SJCRH30 (cell line): ENCODE measurements around the gene SLC39A7. TPM values are rescaled to one million over a fixed set of nuclear protein-coding genes. Genes with fewer than 3 reads are reported as not detected.

Source experiments
- DNase-seq, 2 experiments: peaks; one replicate each; pipeline ENCODE4 v3.0.0-alpha.2; 2015 to 2020
- H3K27ac ChIP-seq: fragments of 250-450 bp; sonication (Bioruptor Pico); 2 replicates; pipeline ENCODE4 v1.5.1; 2020; ENCODE audit warnings: mild to moderate bottlenecking, moderate library complexity
- H3K27me3 ChIP-seq: fragments of 250-450 bp; sonication (Bioruptor Pico); 2 replicates; pipeline ENCODE4 v1.5.1; 2020; ENCODE audit warnings: mild to moderate bottlenecking, moderate library complexity
- H3K36me3 ChIP-seq: fragments of 250-450 bp; sonication (Bioruptor Pico); 2 replicates; pipeline ENCODE4 v1.5.1; 2020; ENCODE audit warnings: mild to moderate bottlenecking, moderate library complexity
- H3K4me1 ChIP-seq: fragments of 250-450 bp; sonication (Bioruptor Pico); 2 replicates; pipeline ENCODE4 v1.5.1; 2020; ENCODE audit warnings: mild to moderate bottlenecking, moderate library complexity
- H3K4me3 ChIP-seq: fragments of 250-450 bp; sonication (Bioruptor Pico); 2 replicates; pipeline ENCODE4 v1.5.1; 2020; ENCODE audit warnings: mild to moderate bottlenecking, moderate library complexity
- H3K9me3 ChIP-seq: fragments of 250-450 bp; sonication (Bioruptor Pico); replicated peaks from 2 replicates; pipeline ENCODE4 v1.5.1; 2020; ENCODE audit warnings: mild to moderate bottlenecking, moderate library complexity
- total RNA-seq: library from RNA; depleted of rRNA; stranded (reverse); fragments of >200 nt; shearing (Covaris generic); gene quantifications from 2 replicates; pipeline ENCODE4 v1.2.3, GENCODE V29; 2014

The SLC39A7 gene
- total RNA-seq, 1 experiment from 2014 or later: 75.1 TPM

- peak overlapping the region; percentile 29; the same call in 1 of the 2 replicates for H3K27ac ChIP-seq
- H3K4me3 ChIP-seq: peak overlapping the region; percentile 14; the same call in 1 of the 2 replicates
- peaks cover 18% of the 10 kb centered on the region for H3K4me1 ChIP-seq
- H3K36me3 ChIP-seq: peaks cover 25% of the 10 kb centered on the region
- H3K27me3 ChIP-seq: no peaks in the 10 kb centered on the region
- H3K9me3 ChIP-seq: no peaks in the 10 kb centered on the region
- DNase-seq: no peak
These were observed 7.7 kb upstream of the SLC39A7 start for GRCh38 chr6:33192671-33193602.

DNA sequence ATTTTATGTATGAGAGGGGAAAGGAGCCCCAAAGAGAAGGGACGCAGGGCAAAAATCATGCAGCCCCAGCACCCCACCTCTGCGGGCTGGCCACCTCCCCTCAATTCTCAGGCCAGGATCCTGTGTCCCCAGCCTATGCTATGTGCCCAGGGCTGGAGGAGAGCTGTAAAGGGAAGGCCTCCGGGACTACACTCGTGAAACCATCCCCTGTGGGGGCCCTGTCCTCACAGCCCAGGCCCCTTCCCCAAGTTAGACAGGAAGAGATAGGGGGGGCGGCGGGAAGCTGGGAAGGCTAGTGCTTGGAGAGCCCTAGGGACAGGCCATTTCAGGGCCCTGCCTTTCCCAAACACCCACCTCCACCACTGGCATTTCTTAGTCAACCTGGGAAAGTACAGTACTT is 7.0 kb upstream of the SLC39A7 start:
- Histone ChIP-seq H3K4me3 (no peak overlapping the region), H3K27ac (no peak overlapping the region), H3K4me1 (peaks cover 18% of the 10 kb centered on the region), H3K27me3 (no peaks in the 10 kb centered on the region), H3K36me3 (peaks cover 25% of the 10 kb centered on the region), H3K9me3 (no peaks in the 10 kb centered on the region)
- DNase-seq: no peak

DNA sequence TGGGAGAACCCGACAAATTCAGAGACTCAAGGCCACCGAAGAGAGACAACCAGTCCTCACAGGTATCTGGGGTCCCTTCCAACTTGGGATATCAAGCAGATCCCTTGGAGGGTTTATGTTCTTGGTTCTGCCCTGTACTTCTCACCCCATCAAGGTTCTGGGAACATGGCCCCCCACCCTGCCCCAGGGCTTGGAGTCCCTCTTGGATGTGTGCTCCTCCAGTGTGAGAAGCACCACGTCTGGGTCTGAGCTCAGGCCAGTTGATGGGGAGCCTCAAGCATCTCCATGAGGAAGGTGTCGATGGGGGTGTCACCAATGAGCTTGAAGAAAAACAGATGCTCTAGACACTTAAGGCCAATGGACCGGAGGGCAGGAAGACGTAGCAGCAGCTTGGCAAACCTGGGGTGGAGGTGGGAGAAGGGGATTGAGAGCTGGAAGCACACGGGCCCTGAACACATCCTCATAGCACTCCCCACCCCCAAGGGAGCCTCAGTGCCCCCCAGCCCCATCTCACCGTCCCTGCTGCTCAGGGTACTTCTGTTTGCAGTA is 6.2 kb upstream of the SLC39A7 start:
- Histone ChIP-seq H3K27ac (no peak overlapping the region), H3K4me1 (peaks cover 18% of the 10 kb centered on the region), H3K27me3 (no peaks in the 10 kb centered on the region), H3K4me3 (no peak overlapping the region), H3K36me3 (peaks cover 25% of the 10 kb centered on the region), H3K9me3 (no peaks in the 10 kb centered on the region)
- no peak for DNase-seq

- H3K4me3 ChIP-seq: no peak overlapping the region
- no peak for DNase-seq
- H3K4me1 ChIP-seq: peaks cover 18% of the 10 kb centered on the region
- no peaks in the 10 kb centered on the region for H3K9me3 ChIP-seq
- H3K27me3 ChIP-seq: no peaks in the 10 kb centered on the region
- H3K27ac ChIP-seq: no peak overlapping the region
- peaks cover 25% of the 10 kb centered on the region for H3K36me3 ChIP-seq
These were observed 5.1 kb upstream of the SLC39A7 start for GRCh38 chr6:33195304-33196165.

GRCh38 chr6:33197431-33198048 is 3.1 kb upstream of the SLC39A7 start:
- Histone ChIP-seq H3K9me3 (no peaks in the 10 kb centered on the region), H3K4me3 (no peak overlapping the region), H3K36me3 (peaks cover 33% of the 10 kb centered on the region), H3K4me1 (peaks cover 10% of the 10 kb centered on the region), H3K27me3 (no peaks in the 10 kb centered on the region), H3K27ac (no peak overlapping the region)
- DNase-seq: peak; percentile 61 to 82

- Histone ChIP-seq H3K4me1 (peaks cover 6% of the 10 kb centered on the region), H3K9me3 (no peaks in the 10 kb centered on the region), H3K27ac (no peak overlapping the region), H3K27me3 (no peaks in the 10 kb centered on the region), H3K4me3 (no peak overlapping the region), H3K36me3 (peaks cover 40% of the 10 kb centered on the region)
- DNase-seq: no peak
These were observed 2.4 kb upstream of the SLC39A7 start for GRCh38 chr6:33198159-33198852.

- Histone ChIP-seq H3K4me3 (no peak overlapping the region), H3K9me3 (no peaks in the 10 kb centered on the region), H3K36me3 (peaks cover 47% of the 10 kb centered on the region), H3K27me3 (no peaks in the 10 kb centered on the region), H3K27ac (no peak overlapping the region), H3K4me1 (peaks cover 6% of the 10 kb centered on the region)
- DNase-seq: no peak
These were observed 1.7 kb upstream of the SLC39A7 start for GRCh38 chr6:33198853-33199436.

- peak in 1 of 2 experiments; percentile 73 for DNase-seq
- no peaks in the 10 kb centered on the region for H3K27me3 ChIP-seq
- H3K4me1 ChIP-seq: peaks cover 9% of the 10 kb centered on the region
- peak overlapping the region; percentile 81 for H3K4me3 ChIP-seq
- peak overlapping the region; percentile 87 for H3K27ac ChIP-seq
- peaks cover 43% of the 10 kb centered on the region for H3K36me3 ChIP-seq
- H3K9me3 ChIP-seq: no peaks in the 10 kb centered on the region
These were observed 914 bp upstream of the SLC39A7 start for GRCh38 chr6:33199687-33200218.

- DNase-seq: no peak
- H3K27me3 ChIP-seq: no peaks in the 10 kb centered on the region
- H3K36me3 ChIP-seq: peaks cover 31% of the 10 kb centered on the region
These were observed 479 bp downstream of the SLC39A7 start for GRCh38 chr6:33201147-33201545.

DNA sequence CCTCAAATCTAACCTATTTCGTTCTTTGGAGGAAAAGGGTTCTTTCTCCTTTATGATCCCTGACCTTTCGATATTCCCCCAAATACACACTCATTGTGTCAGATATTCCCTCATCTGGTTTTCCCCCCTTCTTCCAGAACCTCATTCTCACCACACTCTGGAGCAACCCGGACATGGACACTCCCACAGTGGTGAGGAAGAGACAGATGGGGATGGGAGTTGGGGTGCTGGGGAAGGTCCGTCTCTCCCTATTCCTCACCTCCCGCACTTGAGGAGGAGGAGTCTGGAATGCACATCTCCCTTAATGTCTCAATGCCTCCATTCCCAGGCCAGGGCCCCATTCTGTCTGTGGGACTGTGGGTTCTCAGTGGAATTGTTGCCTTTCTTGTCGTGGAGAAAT is 1.3 kb downstream of the SLC39A7 start:
- DNase-seq: no peak

More at GRCh38 chr6:33201147-33201545, 479 bp downstream of the SLC39A7 start:
- Histone ChIP-seq H3K27ac (peak overlapping the region; percentile 87), H3K4me1 (peaks cover 9% of the 10 kb centered on the region), H3K9me3 (no peaks in the 10 kb centered on the region), H3K4me3 (peak overlapping the region; percentile 81)

GRCh38 chr6:33202799-33203198 is 2.1 kb downstream of the SLC39A7 start:
- Histone ChIP-seq H3K27me3 (no peaks in the 10 kb centered on the region), H3K4me3 (no peak overlapping the region), H3K9me3 (no peaks in the 10 kb centered on the region), H3K36me3 (peaks cover 24% of the 10 kb centered on the region), H3K27ac (no peak overlapping the region), H3K4me1 (peaks cover 14% of the 10 kb centered on the region)
- no peak for DNase-seq

More for the DNA sequence above, 1.3 kb downstream of the SLC39A7 start:
- H3K4me1 ChIP-seq: peaks cover 14% of the 10 kb centered on the region
- no peak overlapping the region for H3K27ac ChIP-seq
- peaks cover 28% of the 10 kb centered on the region for H3K36me3 ChIP-seq
- no peaks in the 10 kb centered on the region for H3K27me3 ChIP-seq
- no peaks in the 10 kb centered on the region for H3K9me3 ChIP-seq
- peak overlapping the region; percentile 81 for H3K4me3 ChIP-seq

- Histone ChIP-seq H3K27me3 (no peaks in the 10 kb centered on the region), H3K36me3 (peaks cover 24% of the 10 kb centered on the region), H3K4me1 (peaks cover 14% of the 10 kb centered on the region), H3K27ac (no peak overlapping the region), H3K9me3 (no peaks in the 10 kb centered on the region), H3K4me3 (no peak overlapping the region)
- no peak for DNase-seq
These were observed 2.9 kb downstream of the SLC39A7 start for GRCh38 chr6:33203443-33204164.

DNA sequence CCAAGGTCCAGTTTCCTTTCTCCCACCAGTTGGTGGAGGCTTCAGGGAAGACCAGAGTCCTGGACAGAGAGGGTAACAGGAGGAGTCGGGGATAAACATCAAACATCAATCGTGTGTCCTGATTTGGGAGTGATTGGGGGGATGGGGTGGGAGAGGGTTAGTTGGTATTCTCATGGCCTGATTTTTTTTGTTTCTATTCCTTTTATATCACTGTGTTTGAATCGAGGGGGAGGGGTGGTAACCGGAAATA is 3.4 kb downstream of the SLC39A7 start:
- DNase-seq: no peak
- H3K27ac ChIP-seq: no peak overlapping the region

More for the DNA sequence above, 3.4 kb downstream of the SLC39A7 start:
- no peaks in the 10 kb centered on the region for H3K27me3 ChIP-seq
- no peaks in the 10 kb centered on the region for H3K9me3 ChIP-seq
- H3K36me3 ChIP-seq: peaks cover 24% of the 10 kb centered on the region
- no peak overlapping the region for H3K4me3 ChIP-seq
- H3K4me1 ChIP-seq: peaks cover 16% of the 10 kb centered on the region
